ENCODE measurements around the gene VSNL1. TPM values are rescaled to one million over a fixed set of nuclear protein-coding genes. Genes with fewer than 3 reads are reported as not detected.

Gene VSNL1
- total RNA-seq, 1 experiment from 2014 or later = not detected

- peak; percentile 18 for DNase-seq
- intact Hi-C loops (cut with micrococcal nuclease; ENCODE audit: unreplicated experiment) = loop anchor here (10.0 kb wide), 1 partner anchor 868 kb away; no protein-coding TSS in a partner anchor
Observed at GRCh38 chr2:17643031-17643615, 102.6 kb downstream of the VSNL1 start.

GRCh38 chr2:17644997-17645720, 104.7 kb downstream of the VSNL1 start:
- H3K36me3 Mint-ChIP-seq (ENCODE audit: insufficient read depth, unreplicated experiment) = no peaks in the 10 kb centered on the region
- TF ChIP-seq CTCF (IDR thresholded peaks at IDR 0.05; ENCODE audit: unreplicated experiment) = no peak
- H3K4me3 Mint-ChIP-seq (ENCODE audit: low read depth, unreplicated experiment) = no peak overlapping the region
- DNase-seq = no peak
- no peaks in the 10 kb centered on the region for H3K27me3 Mint-ChIP-seq (ENCODE audit: unreplicated experiment)
- no peaks in the 10 kb centered on the region for H3K9me3 Mint-ChIP-seq (ENCODE audit: low read depth, unreplicated experiment)
- intact Hi-C loops (cut with micrococcal nuclease; ENCODE audit: unreplicated experiment) = loop anchor here (10.0 kb wide), 1 partner anchor 870 kb away; no protein-coding TSS in a partner anchor
- peaks cover 10% of the 10 kb centered on the region for H3K4me1 Mint-ChIP-seq (ENCODE audit: low read depth, unreplicated experiment)
- H3K27ac Mint-ChIP-seq (ENCODE audit: unreplicated experiment) = no peak overlapping the region
- CTCF ChIA-PET = interaction anchor here (1.1 to 2.5 kb wide), 3 partner anchors 9 to 26 kb away, joined by 3 to 12 read pairs (median 3); no protein-coding TSS in a partner anchor
- BruUV-seq (replicated peaks) = no TSS peak

More at GRCh38 chr2:17643031-17643615, 102.6 kb downstream of the VSNL1 start:
- Mint-ChIP-seq H3K27me3 (ENCODE audit: unreplicated experiment) (no peaks in the 10 kb centered on the region), H3K27ac (ENCODE audit: unreplicated experiment) (peak overlapping the region; percentile 40), H3K4me1 (ENCODE audit: low read depth, unreplicated experiment) (peaks cover 10% of the 10 kb centered on the region), H3K9me3 (ENCODE audit: low read depth, unreplicated experiment) (no peaks in the 10 kb centered on the region), H3K36me3 (ENCODE audit: insufficient read depth, unreplicated experiment) (no peaks in the 10 kb centered on the region), H3K4me3 (ENCODE audit: low read depth, unreplicated experiment) (no peak overlapping the region)
- no TSS peak for BruUV-seq (replicated peaks)
- CTCF ChIA-PET = interaction anchor here (0.6 kb wide), 1 partner anchor 228 kb away, joined by 4 read pairs; no protein-coding TSS in a partner anchor
- no peak for TF ChIP-seq CTCF (IDR thresholded peaks at IDR 0.05; ENCODE audit: unreplicated experiment)

GRCh38 chr2:17646081-17646554, 105.6 kb downstream of the VSNL1 start:
- BruUV-seq (replicated peaks) = no TSS peak
- Mint-ChIP-seq H3K36me3 (ENCODE audit: insufficient read depth, unreplicated experiment) (no peaks in the 10 kb centered on the region), H3K9me3 (ENCODE audit: low read depth, unreplicated experiment) (no peaks in the 10 kb centered on the region), H3K27ac (ENCODE audit: unreplicated experiment) (no peak overlapping the region), H3K4me1 (ENCODE audit: low read depth, unreplicated experiment) (peaks cover 10% of the 10 kb centered on the region), H3K27me3 (ENCODE audit: unreplicated experiment) (no peaks in the 10 kb centered on the region), H3K4me3 (ENCODE audit: low read depth, unreplicated experiment) (no peak overlapping the region)
- intact Hi-C loops (cut with micrococcal nuclease; ENCODE audit: unreplicated experiment) = loop anchor here (10.0 kb wide), 1 partner anchor 871 kb away; no protein-coding TSS in a partner anchor
- peak; percentile 65 for TF ChIP-seq CTCF (IDR thresholded peaks at IDR 0.05; ENCODE audit: unreplicated experiment)
- CTCF ChIA-PET = interaction anchor here (0.6 to 2.5 kb wide), 5 partner anchors 8 to 1624 kb away, joined by 3 to 12 read pairs (median 3); no protein-coding TSS in a partner anchor
- DNase-seq = peak; percentile 60

GRCh38 chr2:17646838-17647701, 106.6 kb downstream of the VSNL1 start:
- CTCF ChIA-PET = interaction anchor here (1.6 kb wide), 1 partner anchor 8 kb away, joined by 3 read pairs; no protein-coding TSS in a partner anchor
- TF ChIP-seq CTCF (IDR thresholded peaks at IDR 0.05; ENCODE audit: unreplicated experiment) = no peak
- Mint-ChIP-seq H3K9me3 (ENCODE audit: low read depth, unreplicated experiment) (no peaks in the 10 kb centered on the region), H3K27me3 (ENCODE audit: unreplicated experiment) (no peaks in the 10 kb centered on the region), H3K4me1 (ENCODE audit: low read depth, unreplicated experiment) (peaks cover 10% of the 10 kb centered on the region), H3K27ac (ENCODE audit: unreplicated experiment) (no peak overlapping the region), H3K36me3 (ENCODE audit: insufficient read depth, unreplicated experiment) (no peaks in the 10 kb centered on the region), H3K4me3 (ENCODE audit: low read depth, unreplicated experiment) (no peak overlapping the region)
- intact Hi-C loops (cut with micrococcal nuclease; ENCODE audit: unreplicated experiment) = loop anchor here (10.0 kb wide), 1 partner anchor 872 kb away; no protein-coding TSS in a partner anchor
- BruUV-seq (replicated peaks) = no TSS peak
- no peak for DNase-seq

Measured in Calu3 (cell line).